ENCODE results near the gene SSC5D.
"Not testable (repeated sequence)": the region's sequence is repeated elsewhere in the genome, so short reads cannot be mapped to it uniquely, and the experiment has no call there.

SSC5D gene

GRCh38 chr19:55488986-55489710 lies 912 bp downstream of the SSC5D start:
- no peak for ATAC-seq

GRCh38 chr19:55489711-55490477 lies 1.7 kb downstream of the SSC5D start:
- ATAC-seq: no peak

- no peak for ATAC-seq
Observed at GRCh38 chr19:55490478-55491432, 2.5 kb downstream of the SSC5D start.

- no peak for ATAC-seq
Observed at GRCh38 chr19:55491546-55492360, 3.5 kb downstream of the SSC5D start.

- no peak for ATAC-seq
Observed at GRCh38 chr19:55492362-55492944, 4.2 kb downstream of the SSC5D start.

GRCh38 chr19:55493052-55493644 lies 4.9 kb downstream of the SSC5D start:
- ATAC-seq: no peak

- no peak for ATAC-seq
Observed at GRCh38 chr19:55493645-55494171, 5.5 kb downstream of the SSC5D start.

GRCh38 chr19:55494172-55494761 lies 6.0 kb downstream of the SSC5D start:
- peak; percentile 26 to 27 for ATAC-seq

- no peak for ATAC-seq
Observed at GRCh38 chr19:55495646-55496349, 7.6 kb downstream of the SSC5D start.

GRCh38 chr19:55496820-55497219 lies 8.6 kb downstream of the SSC5D start:
- ATAC-seq: not testable (repeated sequence)

GRCh38 chr19:55497763-55498162 lies 9.5 kb downstream of the SSC5D start:
- no peak for ATAC-seq

- ATAC-seq: no peak
Observed at GRCh38 chr19:55498246-55498840, 10.1 kb downstream of the SSC5D start.

GRCh38 chr19:55500368-55500952 lies 12.2 kb downstream of the SSC5D start:
- no peak for ATAC-seq

- ATAC-seq: no peak
Observed at GRCh38 chr19:55502197-55502952, 14.1 kb downstream of the SSC5D start.

- no peak for ATAC-seq
Observed at GRCh38 chr19:55503157-55503501, 14.9 kb downstream of the SSC5D start.

GRCh38 chr19:55503502-55504251 lies 15.4 kb downstream of the SSC5D start:
- peak; percentile 94 to 95 for ATAC-seq

GRCh38 chr19:55504252-55504603 lies 16.0 kb downstream of the SSC5D start:
- ATAC-seq: no peak

GRCh38 chr19:55504981-55505380 lies 16.7 kb downstream of the SSC5D start:
- no peak for ATAC-seq
